ENCODE measurements around the gene URAD.
A peak's percentile ranks its signal among the peaks of the same experiment; 100 is the strongest.

URAD gene

GRCh38 chr13:27970382-27971235, 17.9 kb downstream of the URAD start:
- no peak overlapping the region for H3K4me3 ChIP-seq
- no peak for DNase-seq (ENCODE audit: low spot score)
- no peak for TF ChIP-seq CTCF (IDR thresholded peaks at IDR 0.05)
- H3K27ac ChIP-seq = no peak overlapping the region

- DNase-seq (ENCODE audit: low spot score) = no peak
- no peak overlapping the region for H3K4me3 ChIP-seq
- TF ChIP-seq CTCF (IDR thresholded peaks at IDR 0.05) = no peak
- no peak overlapping the region for H3K27ac ChIP-seq
These were observed 18.6 kb downstream of the URAD start for GRCh38 chr13:27969866-27970229.

GRCh38 chr13:27969082-27969865, 19.2 kb downstream of the URAD start, which contains the start of gene CDX2:
Gene CDX2, minus strand, starts transcription at chr13:27969315. Its CDS starts 309 bp downstream, at chr13:27969006.
- no peak for TF ChIP-seq CTCF (IDR thresholded peaks at IDR 0.05)
- H3K4me3 ChIP-seq = peak within 1 kb of the TSS; percentile 47

GRCh38 chr13:27968316-27969081, 20.0 kb downstream of the URAD start:
- no peak for TF ChIP-seq CTCF (IDR thresholded peaks at IDR 0.05)
- no peak overlapping the region for H3K27ac ChIP-seq
- DNase-seq (ENCODE audit: low spot score) = no peak
- H3K4me3 ChIP-seq = peak overlapping the region; percentile 47

More at GRCh38 chr13:27969082-27969865, 19.2 kb downstream of the URAD start, which contains the start of gene CDX2:
- no peak for DNase-seq (ENCODE audit: low spot score)
- H3K27ac ChIP-seq = no peak within 1 kb of the TSS

GRCh38 chr13:27967736-27968315, 20.7 kb downstream of the URAD start:
- no peak for DNase-seq (ENCODE audit: low spot score)
- no peak for TF ChIP-seq CTCF (IDR thresholded peaks at IDR 0.05)
- peak overlapping the region; percentile 47 for H3K4me3 ChIP-seq
- H3K27ac ChIP-seq = no peak overlapping the region

GRCh38 chr13:27967203-27967735, 21.2 kb downstream of the URAD start:
- Histone ChIP-seq H3K4me3 (peak overlapping the region; percentile 21), H3K27ac (no peak overlapping the region)
- DNase-seq (ENCODE audit: low spot score) = no peak
- TF ChIP-seq CTCF (IDR thresholded peaks at IDR 0.05) = no peak
